ENCODE data around the gene FAM3A. TPM values are rescaled to one million over a fixed set of nuclear protein-coding genes. Genes with fewer than 3 reads are reported as not detected.

The FAM3A gene
- total and polyA plus RNA-seq, 2 of the 8 experiments (the other 6 are each of a cell fraction or from before 2014, with no cell fraction given): 16.2 to 18.6 TPM

DNA sequence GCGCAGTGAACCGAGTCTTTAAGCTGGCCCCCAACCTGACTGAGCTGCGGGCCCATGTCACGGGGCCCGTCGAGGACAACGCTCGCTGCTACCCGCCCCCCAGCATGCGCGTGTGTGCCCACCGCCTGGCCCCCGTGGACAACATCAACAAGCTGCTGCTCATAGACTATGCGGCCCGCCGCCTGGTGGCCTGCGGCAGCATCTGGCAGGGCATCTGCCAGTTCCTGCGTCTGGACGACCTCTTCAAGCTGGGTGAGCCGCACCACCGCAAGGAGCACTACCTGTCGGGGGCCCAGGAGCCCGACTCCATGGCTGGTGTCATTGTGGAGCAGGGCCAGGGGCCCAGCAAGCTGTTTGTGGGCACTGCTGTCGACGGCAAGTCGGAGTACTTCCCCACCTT is 55.7 kb downstream of the FAM3A start:
- Histone ChIP-seq H3K4me3 (ENCODE audit: extremely low read depth in 1 of 4, insufficient read depth in 2 of 4, low read depth in 3 of 4, low read length in 4 of 4) (no peak overlapping the region), H3K56ac (replicated peaks; ENCODE audit: insufficient read length, low read depth, low read length) (no peak overlapping the region), H2AFZ (ENCODE audit: low read length) (no peak overlapping the region), H3K18ac (ENCODE audit: extremely low read depth, low read length) (no peak overlapping the region), H4K20me1 (replicated peaks in 1 of 2; ENCODE audit: control insufficient read depth in 1 of 2, insufficient read depth in 2 of 2, low read length in 2 of 2) (no peaks in the 10 kb centered on the region), H3K4me2 (ENCODE audit: insufficient read depth in 1 of 2, low read depth in 2 of 2, low read length in 2 of 2) (no peak overlapping the region), H4K8ac (ENCODE audit: extremely low read depth, insufficient read depth, low read length) (no peak overlapping the region), H4K91ac (replicated peaks; ENCODE audit: insufficient read length, low read length) (no peak overlapping the region), H2BK20ac (ENCODE audit: low read length) (no peak overlapping the region), H3K79me1 (ENCODE audit: low read depth, low read length) (no peaks in the 10 kb centered on the region), H3K4ac (replicated peaks; ENCODE audit: insufficient read length, low read depth, low read length) (no peak overlapping the region), H3K23me2 (ENCODE audit: low read depth, low read length) (no peaks in the 10 kb centered on the region; the same call in 1 of the 2 replicates), H3K9ac (replicated peaks in 1 of 4; ENCODE audit: extremely low read depth in 1 of 4, low read depth in 3 of 4, low read length in 3 of 4) (no peak overlapping the region), H3K27ac (ENCODE audit: low read depth, low read length) (no peak overlapping the region), H2BK12ac (ENCODE audit: low read depth, low read length) (no peak overlapping the region), H4K5ac (ENCODE audit: insufficient read length, low read depth, low read length) (no peak overlapping the region), H2BK15ac (ENCODE audit: low read length) (no peak overlapping the region), H2AK5ac (ENCODE audit: low read depth, low read length) (no peak overlapping the region), H3K27me3 (replicated peaks in 1 of 4; ENCODE audit: control insufficient read depth in 3 of 4, extremely low read depth in 1 of 4, insufficient read depth in 3 of 4, low read length in 3 of 4) (peaks cover 0 to 3% (median 0%) of the 10 kb centered on the region in 4 experiments; a peak in 1 of 7 replicates), H3K36me3 (ENCODE audit: control insufficient read depth in 2 of 4, insufficient read depth in 4 of 4, low read length in 3 of 4) (peaks cover 0 to 8% (median 2%) of the 10 kb centered on the region in 4 experiments; a peak in 4 of 8 replicates), H3K4me1 (replicated peaks in 1 of 4; ENCODE audit: control insufficient read depth in 3 of 4, insufficient read depth in 4 of 4, low read length in 3 of 4) (peaks cover 0 to 2% (median 0%) of the 10 kb centered on the region in 4 experiments; a peak in 2 of 7 replicates), H2BK120ac (replicated peaks; ENCODE audit: low read depth, low read length) (no peak overlapping the region), H2BK5ac (ENCODE audit: low read depth, low read length) (no peak overlapping the region), H3K23ac (ENCODE audit: insufficient read length) (no peak overlapping the region), H3K79me2 (ENCODE audit: control insufficient read depth in 1 of 2, insufficient read depth in 2 of 2, low read length in 2 of 2) (no peaks in the 10 kb centered on the region), H3K14ac (ENCODE audit: insufficient read length) (no peak overlapping the region), H3K9me3 (ENCODE audit: insufficient read depth in 2 of 2, low read depth in 1 of 2, low read length in 1 of 2) (no peaks in the 10 kb centered on the region)
- POLR2A ChIA-PET (ENCODE audit: partially characterized antibody): interaction anchor here (0.7 to 2.0 kb wide), 9 partner anchors 9 to 92 kb away, joined by 3 to 5 read pairs (median 3); no protein-coding TSS in a partner anchor
- FAIRE-seq (no peak), DNase-seq (ENCODE audit: low read depth in 1 of 2, low spot score in 2 of 2) (no peak)
- 85% methylated on average over 15 of the region's 26 CpGs; no CpG with 5 or more reads in 1 of the 2 experiments for WGBS, 2 experiments (ENCODE audit: extremely low coverage in 1 of 2, insufficient coverage in 1 of 2, insufficient read length in 1 of 2, insufficient replicate concordance in 2 of 2, low coverage in 1 of 2, low lambda C conversion rate in 2 of 2, missing lambda C conversion rate in 1 of 2)
- CTCF ChIA-PET (ENCODE audit: partially characterized antibody): interaction anchor here (0.7 to 1.8 kb wide), 4 partner anchors 9 to 30 kb away, joined by 3 to 7 read pairs (median 4); no protein-coding TSS in a partner anchor
- TF ChIP-seq GABPA (IDR thresholded peaks at IDR 0.05; ENCODE audit: borderline replicate concordance, insufficient read depth, low read length) (no peak), ZNF274 (IDR thresholded peaks at IDR 0.05; ENCODE audit: borderline replicate concordance, extremely low read depth, low read length) (no peak), KDM5A (IDR thresholded peaks at IDR 0.05; ENCODE audit: low read length) (no peak)

Measured in H1 (cell line).